Stromal cell of bone marrow (primary cell): ENCODE data around the gene NPHP4.

Experiments
- DNase-seq: peaks from one replicate; pipeline ENCODE4 v3.0.0-alpha.2; 2012; ENCODE audit warnings: low read depth

NPHP4 gene

DNA sequence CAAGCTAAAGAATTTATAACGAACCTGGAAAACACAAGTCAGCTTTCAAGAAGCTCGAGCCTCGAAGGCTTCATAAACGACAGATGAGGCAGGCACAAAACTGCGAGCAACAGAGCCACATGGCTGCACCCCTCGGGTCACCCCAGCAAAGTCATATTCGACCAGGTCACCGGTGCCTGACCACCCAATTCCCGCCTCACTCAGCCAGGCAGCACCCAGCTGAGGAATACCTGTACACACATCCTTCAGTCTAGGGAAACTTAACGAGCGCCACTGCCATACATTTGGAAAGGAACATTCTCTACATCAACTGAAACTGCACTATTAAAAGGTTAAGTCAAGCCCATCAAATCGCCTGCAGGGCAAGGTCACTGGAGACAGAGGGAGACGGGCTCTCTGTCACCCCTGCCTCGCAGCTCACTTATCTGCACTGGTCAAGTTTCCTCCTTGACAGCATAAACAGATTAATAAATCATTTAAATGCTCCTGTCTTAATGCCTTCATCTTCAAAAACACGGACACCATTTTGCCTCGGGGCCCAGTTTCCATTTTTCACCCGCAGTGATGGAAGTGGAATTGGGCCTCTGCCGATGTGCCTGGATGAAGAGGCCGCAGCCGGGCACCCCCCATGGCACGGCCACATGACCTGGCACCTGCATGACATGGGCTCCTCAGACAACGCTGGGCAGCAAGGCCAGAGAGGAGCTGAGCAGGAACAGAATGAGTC lies 20.6 kb downstream of the NPHP4 start:
- DNase-seq: no peak

DNA sequence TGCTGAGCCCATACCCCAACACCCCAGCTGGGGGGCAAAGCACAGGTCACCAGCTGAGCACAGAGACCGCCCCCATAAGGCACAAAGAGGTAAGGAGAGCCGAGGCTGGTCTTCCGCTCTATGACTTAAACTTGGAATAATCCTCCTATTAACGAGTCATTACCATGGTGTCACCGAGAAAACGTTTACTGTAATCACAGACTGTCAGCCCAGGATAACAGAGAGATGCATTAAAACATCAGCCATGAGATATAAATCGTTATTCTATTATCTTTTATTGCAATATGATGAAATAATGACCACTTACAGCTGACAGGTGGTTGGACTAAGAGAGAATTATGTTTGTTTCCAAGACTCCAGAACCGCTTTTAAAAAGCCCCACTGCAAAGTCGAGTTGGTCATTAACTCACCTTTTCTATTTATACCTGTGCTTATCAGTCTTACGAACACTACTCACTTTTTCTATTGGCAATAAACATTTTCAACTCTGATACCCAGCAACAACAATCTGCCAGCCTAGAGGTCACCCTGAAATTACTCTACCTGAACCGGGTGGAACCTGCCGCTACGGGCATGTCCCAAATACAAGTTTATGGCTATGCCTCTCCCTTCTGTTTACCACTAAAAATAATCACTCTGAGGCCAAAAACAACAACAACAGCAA lies 21.5 kb downstream of the NPHP4 start:
- DNase-seq: no peak

DNA sequence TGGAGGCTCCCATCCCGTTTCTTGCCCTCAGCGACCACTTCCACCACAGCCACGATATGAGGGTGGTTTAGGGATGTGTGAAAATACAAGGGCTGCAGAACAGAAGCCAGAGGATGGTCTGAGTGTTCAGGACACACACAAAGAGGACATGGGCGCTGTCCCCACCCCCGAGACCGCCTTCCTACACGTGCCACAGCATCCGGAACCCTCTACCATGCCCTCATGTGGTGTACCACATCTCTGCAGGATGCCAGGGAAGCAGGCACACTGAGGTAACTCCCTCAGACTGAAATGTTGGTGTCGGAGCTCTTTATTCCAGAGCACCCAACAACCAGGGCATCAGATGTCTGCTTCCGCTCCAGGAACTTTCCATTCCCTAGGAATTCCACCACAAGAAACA lies 23.1 kb downstream of the NPHP4 start:
- no peak for DNase-seq

DNA sequence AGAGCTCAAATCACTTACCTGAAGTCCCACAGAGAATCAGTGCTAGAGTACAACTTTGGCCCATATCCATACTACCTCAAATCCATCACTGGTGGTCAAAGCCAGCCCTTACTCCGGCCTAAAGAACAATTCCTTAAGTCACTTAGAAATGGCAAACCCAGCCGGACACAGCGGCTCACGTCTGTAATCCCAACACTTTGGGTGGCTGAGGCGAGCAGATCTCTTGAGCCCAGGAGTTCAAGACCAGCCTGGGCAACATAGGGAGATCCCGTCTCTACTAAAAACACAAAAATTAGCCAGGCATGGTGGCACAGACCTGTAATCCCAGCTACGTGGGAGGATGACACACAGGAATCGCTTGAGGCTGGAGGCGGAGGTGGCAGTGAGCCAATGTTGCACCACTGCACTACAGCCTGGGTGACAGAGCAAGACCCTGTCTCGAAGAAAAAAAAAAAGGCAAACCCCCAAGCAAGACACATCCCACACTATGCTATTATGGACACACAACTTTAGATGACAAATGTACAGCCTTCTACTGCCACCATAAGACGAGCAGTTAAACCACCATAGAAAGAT lies 24.0 kb downstream of the NPHP4 start:
- DNase-seq: no peak

DNA sequence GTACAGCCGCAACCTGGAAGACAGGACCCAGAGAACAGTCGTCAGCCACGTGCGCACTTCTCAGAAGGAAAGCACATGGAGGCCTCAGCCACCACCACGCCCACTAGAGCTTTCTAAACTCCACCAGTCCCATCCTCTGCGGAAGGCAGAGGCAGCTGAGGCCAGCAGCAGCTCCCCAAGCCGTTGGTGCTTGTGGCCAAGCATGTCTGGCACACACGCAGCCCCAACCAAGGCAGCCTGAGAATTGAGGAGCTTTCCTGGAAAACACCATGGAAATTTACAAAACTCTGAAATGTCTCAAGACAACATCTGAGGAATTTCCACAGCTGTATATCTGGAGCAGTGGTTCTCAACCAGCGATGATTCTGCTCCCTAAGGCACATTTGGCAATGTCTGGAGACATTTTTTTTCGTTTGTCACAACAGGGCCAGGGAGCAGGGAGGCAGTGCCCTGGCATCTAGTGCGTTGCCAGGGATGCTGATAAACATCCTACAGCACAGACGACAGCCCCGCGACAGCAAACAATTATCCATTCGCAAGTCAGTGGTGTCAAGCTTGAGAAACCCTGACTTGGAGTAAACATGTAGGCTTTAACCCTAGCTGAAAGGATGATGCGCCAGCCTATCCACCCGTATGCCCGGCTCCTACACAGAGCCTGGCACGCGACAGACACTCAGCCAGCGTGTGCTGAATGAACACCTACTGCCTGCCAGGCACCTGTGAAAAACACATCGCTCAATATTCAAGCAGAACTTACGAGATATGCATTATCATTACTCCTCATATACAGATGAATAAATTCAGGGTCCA lies 24.7 kb downstream of the NPHP4 start:
- no peak for DNase-seq

DNA sequence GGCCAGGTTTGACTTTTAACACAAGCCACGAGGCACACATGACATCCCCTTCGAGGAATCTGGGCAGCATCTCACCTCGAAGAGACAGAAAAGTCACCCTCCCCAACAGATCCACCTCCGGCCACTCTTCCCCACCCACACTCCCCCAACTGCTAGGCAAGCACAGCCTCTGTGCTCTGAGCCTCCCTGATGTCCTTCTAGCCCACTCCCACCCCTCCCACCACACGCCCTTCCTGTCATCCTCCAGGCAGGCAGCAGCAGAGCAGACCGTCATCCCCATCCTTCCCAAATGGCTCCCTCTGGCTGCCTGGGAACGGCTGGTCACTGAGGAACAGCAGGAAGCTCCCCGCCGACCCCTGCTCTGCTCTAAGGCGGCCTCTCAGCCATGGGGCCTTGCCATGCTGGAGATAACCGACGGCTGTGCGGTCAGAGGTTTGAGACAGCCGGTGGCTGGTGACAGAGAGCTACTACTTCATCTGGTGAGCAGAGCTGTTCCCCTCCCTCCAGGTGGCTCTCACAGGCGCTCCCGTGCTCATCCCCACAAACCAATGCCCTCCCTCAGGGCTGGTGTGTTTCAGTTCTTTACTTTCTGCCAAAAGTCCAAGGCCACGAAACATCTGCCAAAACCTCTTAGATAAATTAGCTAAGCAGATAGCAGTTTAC lies 25.6 kb downstream of the NPHP4 start:
- DNase-seq: no peak

DNA sequence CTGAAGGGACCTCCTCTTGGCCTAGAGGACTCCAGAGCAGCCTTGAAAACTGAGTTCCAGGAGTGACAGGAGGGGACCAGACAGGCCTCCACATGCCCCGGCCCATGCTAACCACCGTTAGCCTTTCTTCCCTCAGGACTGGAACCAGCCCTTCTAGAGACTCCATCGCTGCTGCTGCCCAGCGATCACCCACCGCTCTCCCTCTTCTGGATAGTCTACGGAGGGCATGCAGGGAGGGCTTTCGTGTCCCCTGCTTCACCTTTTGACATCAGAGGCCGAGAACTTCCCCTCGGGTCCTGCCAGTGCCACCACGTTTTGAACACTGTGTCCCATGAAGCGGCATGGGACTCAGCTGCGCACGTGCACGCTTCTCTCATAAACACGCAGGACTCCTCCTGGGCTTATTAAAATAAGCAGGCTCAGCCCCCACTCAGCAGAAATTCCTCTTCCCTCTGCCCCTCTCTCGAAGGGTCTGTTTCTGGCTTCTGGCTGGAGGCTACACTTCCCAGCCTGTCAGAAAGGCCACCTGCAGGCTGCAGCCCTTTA lies 26.6 kb downstream of the NPHP4 start:
- DNase-seq: no peak

DNA sequence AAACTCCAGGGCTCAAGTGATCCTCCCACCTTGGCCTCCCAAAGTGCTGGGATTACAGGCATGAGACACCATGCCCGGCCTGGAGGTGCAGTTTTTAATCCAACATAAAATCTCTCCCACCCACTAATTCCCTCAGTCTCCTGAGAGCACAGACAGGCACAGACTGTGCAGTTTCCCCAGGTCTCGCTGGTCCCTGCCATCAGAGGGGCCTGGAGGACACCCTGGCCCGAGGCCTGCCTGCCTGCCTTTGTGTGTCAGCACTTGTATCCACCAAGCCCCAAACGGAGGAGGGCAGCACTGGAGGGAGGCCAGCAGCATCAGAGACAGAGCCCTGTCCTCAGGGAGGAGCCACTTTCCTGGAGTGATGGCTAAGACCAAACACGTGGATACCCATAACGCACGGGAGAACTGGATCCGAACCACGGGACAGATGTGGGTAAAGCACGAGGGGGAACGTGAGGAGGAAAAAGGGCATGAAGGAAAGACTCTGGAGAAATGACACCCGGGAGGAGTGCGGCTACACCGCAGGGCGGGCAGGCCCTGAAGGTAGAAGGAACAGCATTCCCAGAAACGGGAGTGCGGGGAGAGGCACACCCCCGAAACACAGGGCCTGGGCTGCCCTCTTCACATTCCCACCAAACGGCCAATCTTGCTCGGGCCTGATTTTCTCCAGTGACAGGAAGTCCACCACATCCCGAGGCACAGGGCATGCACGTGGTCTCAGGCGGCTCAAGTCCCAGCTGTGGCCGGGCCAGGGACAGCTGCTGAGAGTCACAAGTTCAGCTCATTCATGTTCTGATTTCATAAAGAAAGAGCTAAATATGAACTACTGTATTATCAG lies 29.7 kb downstream of the NPHP4 start:
- DNase-seq: no peak

DNA sequence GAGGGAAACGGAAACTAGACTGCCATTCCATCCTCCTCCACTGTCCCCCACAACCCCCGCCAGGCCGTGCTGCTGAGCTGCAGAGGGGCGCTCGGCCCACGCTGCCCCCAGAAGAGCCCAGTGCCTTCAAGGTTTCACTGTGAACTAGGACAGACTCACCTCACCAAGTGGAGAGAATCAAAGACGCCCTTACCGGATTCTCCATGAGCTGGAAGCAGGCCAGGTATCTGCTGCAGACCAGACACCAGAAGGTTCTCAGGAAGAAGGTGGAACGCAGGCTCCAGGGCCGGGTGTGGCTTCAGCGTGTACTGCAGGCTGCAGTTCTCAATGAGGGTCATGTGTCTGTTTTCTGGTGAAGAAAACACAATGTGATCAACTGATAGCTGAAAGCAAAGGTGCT lies 30.6 kb downstream of the NPHP4 start:
- no peak for DNase-seq

DNA sequence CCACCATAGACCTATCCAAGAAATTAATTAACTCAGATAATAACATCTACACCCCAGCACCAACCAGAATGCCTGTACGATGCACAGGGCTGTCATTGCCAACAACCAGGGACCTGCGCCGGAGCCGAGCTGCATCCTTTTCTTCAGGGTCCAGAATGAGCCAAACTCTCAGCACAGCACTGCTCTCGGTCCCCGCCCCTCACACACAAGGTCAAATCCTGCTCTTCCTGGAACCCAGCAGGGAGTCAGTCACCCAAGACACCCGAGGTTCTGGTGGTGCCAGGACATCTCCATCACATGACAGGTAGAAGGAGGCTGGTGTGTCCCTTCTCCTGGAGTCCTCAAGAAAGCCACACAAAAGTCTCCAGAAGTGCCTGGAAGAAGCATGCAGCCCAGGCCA lies 31.9 kb downstream of the NPHP4 start:
- DNase-seq: no peak

DNA sequence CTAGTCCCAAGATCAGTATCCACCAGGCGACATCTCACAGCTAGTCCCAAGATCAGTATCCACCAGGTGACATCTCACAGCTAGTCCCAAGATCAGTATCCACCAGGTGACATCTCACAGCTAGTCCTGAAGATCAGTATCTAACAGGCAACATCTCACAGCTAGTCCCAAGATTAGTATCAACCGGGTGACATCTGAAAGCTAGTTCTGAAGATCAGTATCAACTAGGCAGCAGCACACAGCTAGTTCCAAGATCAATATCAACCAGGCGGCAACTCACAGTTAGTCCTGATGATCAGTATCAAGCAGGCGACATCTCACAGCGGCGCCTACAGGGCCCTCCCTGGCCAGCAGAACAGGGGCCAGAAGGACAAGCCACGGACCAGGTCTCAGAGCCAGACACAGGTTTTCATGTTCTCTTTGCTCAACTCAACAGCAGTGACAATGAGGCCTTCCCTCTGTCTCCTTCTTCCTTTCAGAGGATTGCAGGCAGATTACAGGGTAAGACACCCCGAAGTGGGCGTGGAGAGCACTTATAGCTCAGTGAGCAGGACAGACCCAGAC lies 32.5 kb downstream of the NPHP4 start:
- DNase-seq: no peak

DNA sequence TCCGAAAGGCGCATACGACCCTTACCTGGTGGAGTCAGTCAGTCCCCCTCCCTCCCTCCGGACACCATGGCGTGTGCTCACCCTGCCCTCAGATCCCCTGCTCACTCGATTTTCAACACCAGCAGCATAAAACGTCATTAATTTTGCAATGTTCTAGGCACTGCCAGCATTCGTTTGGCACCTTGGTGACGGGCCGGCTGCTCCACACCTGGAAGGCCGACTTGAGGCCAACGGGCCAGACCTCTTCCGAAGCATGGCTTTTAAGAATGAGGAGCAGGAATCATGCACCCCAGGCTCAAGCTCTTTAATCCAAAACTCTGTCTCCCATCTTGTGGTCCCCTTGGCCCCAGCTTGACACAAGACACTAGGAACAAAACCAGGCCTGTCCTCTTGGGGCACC lies 33.1 kb downstream of the NPHP4 start:
- DNase-seq: no peak

DNA sequence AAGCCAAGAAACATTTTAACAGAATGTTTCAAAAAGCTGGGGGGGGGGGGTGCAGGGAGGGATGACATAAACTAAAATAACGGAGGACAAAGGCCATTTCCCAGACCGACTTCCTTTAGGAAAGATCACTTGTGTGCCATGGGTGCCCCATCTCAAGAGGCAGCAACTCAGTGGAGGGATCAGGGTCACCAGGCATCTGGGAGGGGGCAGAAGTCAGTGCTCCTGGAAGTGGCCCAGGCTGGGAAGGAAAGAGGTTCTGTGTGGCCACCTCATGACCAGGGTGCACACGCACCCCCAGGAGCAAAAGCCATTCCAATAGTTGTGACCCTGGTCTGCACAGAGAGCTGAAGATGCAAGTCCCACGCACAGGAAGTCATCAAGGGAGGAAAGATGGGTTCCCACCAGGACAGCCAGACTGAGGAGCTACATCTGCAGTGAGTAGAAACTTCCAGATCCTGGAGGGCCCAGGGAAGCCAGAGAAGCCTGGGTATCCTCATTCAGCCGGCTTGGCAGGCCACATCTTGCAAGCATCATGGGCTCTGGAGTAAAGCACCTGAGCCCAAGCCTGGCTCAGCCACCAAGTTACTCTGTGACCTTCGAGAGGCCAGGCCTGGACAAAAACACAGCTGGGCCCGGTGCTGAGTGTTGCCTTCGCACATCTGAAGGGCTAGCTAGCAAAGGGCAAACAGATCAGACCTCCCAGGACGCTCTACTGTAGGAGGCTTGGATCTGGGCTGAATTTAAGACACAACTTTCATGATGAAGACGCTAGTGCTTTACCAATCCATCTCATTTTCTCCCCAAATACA lies 36.0 kb downstream of the NPHP4 start:
- DNase-seq: no peak

DNA sequence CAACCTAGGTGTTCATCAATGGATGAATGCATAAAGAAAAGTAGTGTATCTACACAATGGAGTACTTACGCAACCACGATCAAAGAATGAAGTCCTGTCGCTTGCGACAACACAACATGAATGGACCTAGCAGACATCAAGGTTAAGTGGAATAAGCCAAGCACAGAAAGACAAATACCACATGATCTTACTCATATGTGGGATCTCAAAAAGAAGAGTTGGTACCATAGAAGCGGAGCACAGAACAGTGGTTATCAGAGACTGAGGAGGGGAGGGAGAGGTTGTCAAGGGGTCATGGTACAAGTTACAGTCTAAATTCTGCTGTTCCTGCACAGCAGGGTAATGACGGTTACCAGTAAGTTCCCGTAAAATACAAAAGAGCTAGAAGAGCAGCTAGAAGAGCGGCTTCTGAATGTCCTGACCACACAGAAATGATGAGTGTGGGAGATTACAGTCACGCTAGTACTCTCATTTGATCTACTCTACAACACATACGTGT lies 36.7 kb downstream of the NPHP4 start:
- DNase-seq: no peak

DNA sequence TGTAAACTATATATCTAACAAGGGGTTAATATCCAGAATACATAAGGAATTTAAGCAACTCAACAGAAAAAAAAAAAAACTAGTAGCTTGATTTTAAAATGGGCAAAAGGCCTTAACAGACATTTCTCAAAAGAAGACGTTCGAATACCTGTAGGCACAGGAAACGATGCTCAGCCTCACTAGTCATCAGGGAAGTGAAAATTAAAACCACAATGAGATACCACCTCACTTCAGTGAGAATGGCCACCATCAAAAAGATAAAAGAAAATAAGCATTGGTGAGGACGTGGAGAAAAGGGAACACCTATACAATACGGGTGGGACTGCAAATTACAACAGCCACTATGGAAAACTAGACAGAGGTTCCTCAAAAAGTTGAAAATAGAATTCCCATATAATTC lies 37.3 kb downstream of the NPHP4 start:
- no peak for DNase-seq

DNA sequence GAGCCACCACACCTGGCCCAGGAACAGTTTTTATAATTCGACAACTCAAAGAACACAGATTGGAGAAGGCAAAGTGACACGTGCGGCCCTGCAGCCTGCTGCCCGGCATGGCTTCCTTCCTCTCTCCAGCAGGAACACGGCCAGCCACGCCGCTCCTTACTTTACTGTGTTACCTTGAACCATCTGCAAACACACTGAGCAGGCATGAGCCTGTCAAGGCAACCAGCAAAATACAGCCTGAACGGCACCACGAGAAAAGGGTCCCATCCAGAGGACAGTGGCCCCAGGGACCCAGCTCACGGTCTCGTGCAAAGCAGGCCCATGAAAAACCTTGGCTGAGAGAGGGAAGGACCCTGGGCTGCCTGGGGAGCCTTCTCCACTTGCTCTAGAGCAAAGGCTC lies 38.8 kb downstream of the NPHP4 start:
- DNase-seq: no peak

DNA sequence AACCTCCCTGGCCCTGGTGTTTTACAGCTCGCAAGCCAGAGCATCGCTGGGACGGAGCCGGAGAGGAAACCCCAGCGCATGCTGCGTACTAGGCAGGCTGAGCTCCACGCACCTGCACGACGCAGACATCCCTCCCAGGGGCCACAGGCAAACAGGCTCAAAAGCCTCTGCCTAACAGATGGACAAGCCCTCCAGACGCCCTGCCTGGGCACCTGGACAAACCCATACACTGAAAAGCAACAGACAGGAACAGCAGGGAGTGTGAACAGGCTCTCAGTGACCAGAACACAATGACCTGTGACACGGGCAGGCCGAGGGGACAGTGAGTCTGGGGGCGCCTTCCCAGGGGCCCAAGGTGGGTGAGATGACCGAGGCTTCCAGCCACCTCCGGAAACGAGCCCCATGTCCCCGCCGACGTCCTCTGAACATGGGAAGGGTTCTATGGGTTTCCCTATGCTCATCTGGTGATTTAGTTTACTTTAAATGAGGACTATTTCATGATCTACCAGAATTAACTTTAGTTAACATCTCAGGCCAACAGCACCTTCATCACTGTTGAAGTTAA lies 40.3 kb downstream of the NPHP4 start:
- DNase-seq: no peak

DNA sequence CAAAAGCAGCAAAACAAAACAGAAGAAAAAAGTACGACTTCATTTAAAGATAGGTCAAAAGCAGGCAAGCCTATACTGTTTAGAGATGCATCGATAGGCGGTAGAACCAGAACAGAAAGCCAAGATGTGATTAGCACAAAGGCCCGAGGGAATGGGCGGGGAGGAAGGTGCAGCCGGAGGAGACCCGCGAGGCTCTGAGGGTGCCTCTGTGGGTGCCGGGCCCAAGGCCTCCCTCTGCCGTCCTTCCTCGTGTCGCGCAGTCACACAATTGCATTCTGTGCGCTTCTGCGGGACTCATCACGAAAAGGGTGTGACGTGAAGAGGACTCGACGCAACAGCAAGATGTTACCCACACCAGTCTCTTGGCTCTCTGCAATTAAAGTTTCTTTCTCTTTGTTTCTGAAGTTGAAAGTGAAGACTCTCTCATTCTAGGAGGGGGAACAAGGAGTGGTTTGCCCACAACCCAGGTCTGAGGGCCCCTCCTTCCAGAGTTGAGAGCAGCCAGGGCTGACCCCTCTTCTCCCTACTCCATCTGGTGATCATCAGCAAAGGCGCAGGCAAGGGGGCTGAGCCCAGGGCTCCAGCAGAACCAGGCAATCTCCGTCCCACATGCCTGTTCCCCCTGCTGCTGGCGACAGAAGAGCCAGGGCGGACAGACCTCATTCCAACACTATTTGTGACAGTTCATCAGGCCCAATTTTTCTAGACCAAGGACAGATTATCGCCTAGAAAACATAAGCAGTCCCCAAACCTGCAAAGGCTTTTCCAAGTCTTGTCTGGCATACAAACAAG lies 41.0 kb downstream of the NPHP4 start:
- DNase-seq: no peak
